ENCODE measurements around the gene PSMD2.

The PSMD2 gene

DNA sequence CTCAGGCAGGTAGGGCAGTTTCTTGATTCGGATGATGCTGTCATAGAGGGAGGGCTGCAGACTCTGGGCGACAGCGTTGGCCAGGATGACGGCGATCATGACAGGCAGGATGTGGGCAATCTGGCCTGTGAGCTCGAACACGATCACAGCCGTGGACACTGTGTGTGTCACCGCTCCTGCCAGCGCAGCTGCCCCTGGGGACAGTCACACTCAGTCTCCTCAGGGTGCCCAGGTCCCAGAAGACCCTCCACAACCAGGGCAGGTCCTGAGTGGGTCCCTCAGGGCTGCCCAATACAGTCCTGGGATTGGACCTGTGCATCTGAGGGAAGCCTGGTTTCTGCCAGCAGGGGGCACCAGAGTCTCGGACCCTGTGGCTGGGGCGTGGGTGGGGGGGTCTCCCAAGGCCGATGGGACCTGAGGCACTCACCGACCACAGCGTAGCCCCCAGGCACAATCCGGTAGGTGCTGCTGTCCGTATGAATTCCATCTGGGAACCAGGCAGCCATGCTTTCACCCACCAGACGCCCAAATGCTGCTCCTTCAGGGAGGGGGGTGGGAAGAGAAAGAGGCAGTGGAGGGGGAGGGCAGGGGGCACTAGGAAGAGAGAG lies 55.2 kb downstream of the PSMD2 start:
- DNase-seq (ENCODE audit: low read depth in 4 of 4, low spot score in 1 of 4): peak in 3 of 4 experiments; percentile 50 to 63 (median 54)

DNA sequence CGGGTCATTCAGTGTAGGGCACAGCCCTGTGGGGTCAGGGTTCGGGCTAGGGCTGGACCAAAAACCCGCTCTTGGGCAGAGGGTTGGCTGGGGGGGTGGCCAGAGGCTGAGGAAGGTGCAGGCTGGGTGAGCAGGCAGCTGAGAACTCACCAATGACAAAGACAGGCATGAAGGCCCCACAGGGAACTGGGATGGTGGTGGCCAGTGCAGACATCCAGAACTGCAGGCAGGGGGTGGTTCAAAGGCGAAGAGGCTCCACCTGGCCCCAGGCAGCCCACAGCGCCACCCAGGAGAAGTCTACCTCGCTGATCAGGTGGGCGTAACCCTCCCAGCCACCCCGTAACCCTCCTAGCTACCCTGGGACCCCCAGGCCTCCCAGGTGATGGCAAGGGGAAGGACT lies 55.7 kb downstream of the PSMD2 start:
- DNase-seq (ENCODE audit: low read depth in 4 of 4, low spot score in 1 of 4): no peak

DNA sequence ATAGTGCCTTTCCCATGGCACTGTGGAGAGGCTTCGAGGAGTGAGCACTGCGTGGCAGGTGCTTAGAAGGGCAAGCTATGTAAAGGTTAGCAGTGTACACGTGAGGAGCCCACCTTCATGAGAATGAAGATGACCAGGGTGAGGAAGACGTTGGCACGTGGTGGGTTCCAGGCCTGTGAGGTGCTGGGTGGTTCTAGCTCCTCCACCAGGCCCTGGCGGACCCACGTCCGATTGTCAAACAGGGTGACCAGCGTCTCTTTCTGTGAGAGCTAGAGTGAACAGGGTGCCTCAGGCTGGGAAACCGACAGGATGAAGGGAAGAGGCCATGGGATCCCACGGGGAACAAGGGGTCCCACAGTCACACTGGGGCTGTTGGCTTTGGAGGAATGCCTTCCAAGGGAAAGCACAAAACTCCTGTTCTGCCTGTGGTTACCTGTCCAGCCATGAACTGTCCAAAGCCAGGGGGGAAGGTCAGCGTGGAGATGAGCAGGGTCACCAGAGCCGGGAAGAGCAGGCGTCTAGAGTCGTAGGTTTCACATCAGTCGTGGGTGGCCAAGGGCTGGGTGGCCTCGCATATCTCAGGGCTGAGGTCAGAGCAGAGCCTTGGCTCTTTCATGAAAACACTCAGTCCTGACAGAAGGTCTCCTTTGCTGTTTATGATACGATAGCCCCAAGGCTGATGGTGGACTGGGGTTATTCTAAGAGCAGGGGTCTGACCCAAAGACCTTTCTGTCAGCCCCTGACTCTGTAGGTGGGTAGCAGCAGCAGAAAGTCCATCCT lies 56.4 kb downstream of the PSMD2 start:
- no peak for DNase-seq (ENCODE audit: low read depth in 4 of 4, low spot score in 1 of 4)

DNA sequence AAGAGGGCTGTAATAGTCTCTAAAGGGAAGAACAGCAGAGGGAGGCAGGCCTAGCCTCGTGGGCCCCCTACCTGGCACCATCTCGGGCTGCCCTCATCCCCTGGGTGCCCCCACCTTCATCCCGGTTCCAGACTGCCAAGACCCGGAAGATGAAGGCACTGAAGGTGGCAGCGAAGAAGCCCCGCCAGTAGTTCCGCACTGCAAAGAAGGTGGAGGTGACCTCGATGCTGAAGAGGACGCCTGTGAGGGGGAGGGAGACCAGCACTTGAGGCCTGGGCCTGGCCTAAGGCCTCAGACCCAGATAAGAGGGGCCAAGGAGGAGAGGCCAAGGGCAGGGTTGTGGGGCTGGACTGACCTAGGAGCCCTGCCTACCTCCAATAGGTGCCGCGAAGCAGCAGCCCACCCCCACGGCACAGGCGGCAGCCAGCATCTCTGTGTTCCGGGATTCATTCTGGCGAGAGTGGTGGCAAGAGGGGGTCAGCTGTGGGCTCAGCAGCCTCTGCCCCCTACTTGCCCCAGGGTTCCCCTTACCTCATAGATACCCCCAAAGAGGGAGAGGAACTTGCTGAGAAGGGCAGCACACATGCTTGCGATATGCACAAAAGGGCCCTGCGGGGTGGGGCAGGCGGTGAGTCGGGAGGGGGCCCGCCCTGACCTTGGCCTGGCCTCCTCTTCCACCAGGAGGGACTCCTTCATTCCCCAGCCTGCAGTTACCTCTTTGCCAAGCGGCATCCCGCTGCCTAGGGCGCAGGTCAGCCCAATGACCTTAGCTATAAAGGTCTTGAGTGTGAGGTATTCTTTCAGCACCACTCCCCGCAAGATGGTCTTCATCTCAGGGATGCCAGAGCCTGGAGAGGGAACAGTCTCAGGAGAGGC lies 58.4 kb downstream of the PSMD2 start:
- DNase-seq (ENCODE audit: low read depth in 4 of 4, low spot score in 1 of 4): no peak

DNA sequence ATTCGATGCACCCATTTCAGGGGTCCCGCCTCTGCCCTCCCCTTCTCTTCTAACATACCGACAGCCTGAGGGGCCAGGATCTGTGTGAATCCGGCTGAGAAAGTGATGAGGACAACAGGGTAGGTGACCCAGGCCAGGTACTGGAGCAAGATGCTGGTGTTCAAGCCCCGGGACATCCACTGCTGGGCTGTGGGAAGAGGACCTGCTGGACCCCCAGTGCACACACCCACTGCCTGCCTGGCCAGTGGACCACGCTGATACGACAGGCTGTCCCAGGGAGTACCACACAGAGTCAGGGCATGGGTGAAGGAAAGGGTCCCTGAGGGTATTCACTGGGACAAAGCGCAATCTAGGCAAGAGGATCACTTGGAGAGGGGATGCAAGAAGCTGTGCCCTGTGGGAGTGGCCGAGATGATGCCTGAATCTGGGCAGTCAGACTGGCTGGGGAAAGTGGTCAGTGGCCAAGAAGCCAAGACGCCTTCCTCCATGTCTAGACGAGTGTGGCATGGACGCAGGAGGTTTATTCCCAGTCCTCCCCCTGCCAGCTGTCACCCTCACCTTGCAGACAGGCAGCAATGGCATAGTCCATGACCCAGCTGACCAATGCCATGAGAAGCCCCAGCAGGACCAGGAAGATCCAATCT lies 59.2 kb downstream of the PSMD2 start:
- DNase-seq (ENCODE audit: low read depth in 4 of 4, low spot score in 1 of 4): no peak
